HG02885 (cell line): ENCODE data around the gene SCUBE1.

Experiments
- ATAC-seq: cut with Tn5 transposase; IDR thresholded peaks from one replicate; pipeline ENCODE4 v1.9.1; 2021; ENCODE audit warnings: mild to moderate bottlenecking; ENCODE audit not compliant: unreplicated experiment, poor library complexity

SCUBE1 gene

GRCh38 chr22:43267981-43268660, 75.1 kb downstream of the SCUBE1 start:
- no peak for ATAC-seq

GRCh38 chr22:43267332-43267980, 75.7 kb downstream of the SCUBE1 start:
- ATAC-seq, result no peak

- ATAC-seq, result no peak
Measured at GRCh38 chr22:43266076-43266475, 77.1 kb downstream of the SCUBE1 start.

- ATAC-seq, result peak; percentile 67
Measured at GRCh38 chr22:43263645-43264514, 79.3 kb downstream of the SCUBE1 start.

- no peak for ATAC-seq
Measured at GRCh38 chr22:43262990-43263644, 80.1 kb downstream of the SCUBE1 start.

- no peak for ATAC-seq
Measured at GRCh38 chr22:43260331-43261231, 82.6 kb downstream of the SCUBE1 start.

- ATAC-seq, result no peak
Measured at GRCh38 chr22:43257961-43258360, 85.2 kb downstream of the SCUBE1 start.

- no peak for ATAC-seq
Measured at GRCh38 chr22:43257549-43257948, 85.6 kb downstream of the SCUBE1 start.

- ATAC-seq, result no peak
Measured at GRCh38 chr22:43256976-43257545, 86.1 kb downstream of the SCUBE1 start.

GRCh38 chr22:43256569-43256968, 86.6 kb downstream of the SCUBE1 start:
- no peak for ATAC-seq

- ATAC-seq, result no peak
Measured at GRCh38 chr22:43255299-43255698, 87.9 kb downstream of the SCUBE1 start.

- no peak for ATAC-seq
Measured at GRCh38 chr22:43253839-43254238, 89.3 kb downstream of the SCUBE1 start.

- ATAC-seq, result no peak
Measured at GRCh38 chr22:43252319-43252718, 90.9 kb downstream of the SCUBE1 start.

GRCh38 chr22:43249789-43250471, 93.2 kb downstream of the SCUBE1 start:
- no peak for ATAC-seq

- no peak for ATAC-seq
Measured at GRCh38 chr22:43247546-43248260, 95.5 kb downstream of the SCUBE1 start.

- ATAC-seq, result no peak
Measured at GRCh38 chr22:43246188-43246587, 97.0 kb downstream of the SCUBE1 start.

GRCh38 chr22:43245717-43246116, 97.5 kb downstream of the SCUBE1 start:
- ATAC-seq, result no peak
